SU-DHL-6 (cell line): ENCODE data around the gene TTC6.

Source experiments
- H2AFZ ChIP-seq: fragments of 200-600 bp; sonication (generic); 2 replicates; pipeline ENCODE4 v1.6.1; 2014; ENCODE audit warnings: low read depth, mild to moderate bottlenecking, moderate library complexity, mixed read lengths, antibody characterized with exemption, low read length; ENCODE audit not compliant: severe bottlenecking
- H3F3A ChIP-seq: fragments of 200-600 bp; shearing (Covaris generic); 2 replicates; pipeline ENCODE4 v1.6.0; 2016; ENCODE audit warnings: antibody characterized with exemption, mild to moderate bottlenecking; ENCODE audit not compliant: insufficient read depth
- H3K27ac ChIP-seq: fragments of 200-600 bp; sonication (generic); 2 replicates; pipeline ENCODE4 v1.5.1; 2016; ENCODE audit warnings: low read depth, mild to moderate bottlenecking, low read length, moderate library complexity, mixed read lengths
- H3K27me3 ChIP-seq: fragments of 200-600 bp; sonication (generic), shearing (Covaris generic); 2 replicates; pipeline ENCODE4 v1.6.0; 2014; ENCODE audit warnings: mild to moderate bottlenecking, low read length
- H3K36me3 ChIP-seq: fragments of 200-600 bp; sonication (generic); 2 replicates; pipeline ENCODE4 v1.6.1; 2014; ENCODE audit warnings: mild to moderate bottlenecking, low read length, mixed read lengths
- H3K4me2 ChIP-seq: fragments of 300-600, 200-600 bp; shearing (Covaris generic), sonication (generic); 2 replicates; pipeline ENCODE4 v1.6.0; 2014; ENCODE audit warnings: low read length, low read depth, mild to moderate bottlenecking; ENCODE audit not compliant: poor library complexity, severe bottlenecking
- H3K4me3 ChIP-seq: fragments of 200-600 bp; sonication (generic); 2 replicates; pipeline ENCODE4 v1.5.1; 2014; ENCODE audit warnings: antibody characterized with exemption, low read length, mild to moderate bottlenecking, mixed read lengths; ENCODE audit not compliant: insufficient read depth, poor library complexity, severe bottlenecking
- H3K79me2 ChIP-seq: fragments of 200-600 bp; sonication (generic); 2 replicates; pipeline ENCODE4 v1.6.1; 2014; ENCODE audit warnings: mild to moderate bottlenecking, low read length, moderate library complexity; ENCODE audit not compliant: insufficient read depth
- H3K9ac ChIP-seq: fragments of 200-600 bp; sonication (generic); 2 replicates; pipeline ENCODE4 v1.7.0; 2014; ENCODE audit warnings: mild to moderate bottlenecking, low read length
- H3K9me2 ChIP-seq: fragments of 200-600 bp; sonication (generic); replicated peaks from 2 replicates; pipeline ENCODE4 v1.6.1; 2014; ENCODE audit warnings: low read length; ENCODE audit not compliant: insufficient read depth
- H3K9me3 ChIP-seq: fragments of 200-600 bp; sonication (generic); 2 replicates; pipeline ENCODE4 v1.6.1; 2014; ENCODE audit warnings: low read length, mixed read lengths; ENCODE audit not compliant: insufficient read depth
- H4K20me1 ChIP-seq: fragments of 200-600 bp; sonication (generic); 2 replicates; pipeline ENCODE4 v1.6.1; 2014; ENCODE audit warnings: low read depth, mild to moderate bottlenecking, antibody characterized with exemption, low read length, moderate library complexity, mixed read lengths
- EZH2phosphoT487 ChIP-seq: fragments of 200-600 bp; sonication (generic), shearing (Covaris generic); conservative IDR thresholded peaks from 2 replicates; pipeline ENCODE4 v1.6.1; 2018; ENCODE audit warnings: mild to moderate bottlenecking, antibody characterized with exemption, low read length, moderate library complexity, mixed read lengths
- TF ChIP-seq, protein P1 (sequence below): fragments of 200-600 bp; sonication (generic); IDR thresholded peaks from one replicate; pipeline ENCODE4 v1.5.1; 2017; ENCODE audit warnings: antibody characterized with exemption, mild to moderate bottlenecking, low read length, moderate library complexity; ENCODE audit not compliant: insufficient read depth, poor library complexity, severe bottlenecking

Gene TTC6

DNA sequence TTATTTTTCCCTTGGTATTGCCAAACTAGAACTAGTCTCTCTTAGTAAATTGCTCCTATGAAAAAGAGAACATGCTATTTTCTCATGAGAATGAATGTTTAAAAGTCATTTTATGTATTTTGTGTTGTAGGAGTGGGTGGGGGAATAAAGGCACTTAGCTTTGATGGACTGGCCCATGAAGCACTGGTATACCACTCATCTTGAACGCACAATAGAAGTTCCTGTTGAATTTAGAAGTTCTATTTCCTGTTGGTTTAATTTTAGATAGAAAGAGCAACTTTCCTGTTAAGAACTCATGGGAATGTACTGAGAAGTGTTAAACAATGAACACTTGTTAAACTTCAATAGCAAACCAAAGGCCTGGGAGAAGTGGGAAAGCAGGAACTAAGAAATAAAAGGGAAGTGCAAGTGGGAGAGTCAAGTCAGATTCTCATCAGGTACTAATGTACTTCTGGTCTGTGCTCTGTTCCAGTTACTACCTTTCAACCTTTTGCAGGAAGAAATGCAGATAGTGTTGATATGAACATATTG, 23.1 kb downstream of the TTC6 start:
- no peak overlapping the region for H2AFZ ChIP-seq
- 0 out of 2 replicates have a peak, but pooled peaks cover 12% of the 10 kb centered on the region for H3K9me3 ChIP-seq
- no peak overlapping the region for H3K27ac ChIP-seq
- no peak overlapping the region for H3K9ac ChIP-seq
- H3K9me2 ChIP-seq = no peaks in the 10 kb centered on the region
- no peaks in the 10 kb centered on the region for H3K36me3 ChIP-seq
- no peak for TF ChIP-seq EZH2phosphoT487
- H3F3A ChIP-seq = no peaks in the 10 kb centered on the region
- no peaks in the 10 kb centered on the region for H3K79me2 ChIP-seq
- H4K20me1 ChIP-seq = no peaks in the 10 kb centered on the region
- H3K27me3 ChIP-seq = no peaks in the 10 kb centered on the region
- no peak overlapping the region for H3K4me2 ChIP-seq
- H3K4me3 ChIP-seq = no peak overlapping the region

DNA sequence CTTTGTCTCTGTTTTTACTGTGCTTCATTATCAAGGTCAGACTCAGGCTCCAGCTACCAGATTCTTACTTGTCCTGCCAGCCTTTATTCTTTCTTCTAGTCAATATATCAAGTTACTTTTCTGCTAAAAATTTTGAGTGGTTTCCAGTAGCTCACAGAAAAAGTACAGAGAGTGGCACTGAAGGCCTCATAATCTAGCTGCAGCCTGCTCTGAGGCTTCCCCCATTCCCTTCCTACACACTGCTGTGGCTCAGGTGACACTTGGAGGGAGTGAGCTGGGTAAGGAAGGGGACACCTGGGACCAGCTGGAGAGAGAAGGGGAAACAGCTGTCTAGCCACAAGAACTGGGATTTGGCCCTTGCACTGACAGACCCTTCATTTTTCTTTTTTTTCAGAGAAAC, 25.4 kb downstream of the TTC6 start:
- 0 out of 2 replicates have a peak, but pooled peaks cover 6% of the 10 kb centered on the region for H3K9me3 ChIP-seq
- H3K4me3 ChIP-seq = no peak overlapping the region
- no peak overlapping the region for H2AFZ ChIP-seq
- no peaks in the 10 kb centered on the region for H3K36me3 ChIP-seq
- no peaks in the 10 kb centered on the region for H3K9me2 ChIP-seq
- no peak for TF ChIP-seq EZH2phosphoT487
- TF ChIP-seq, protein P1, sequence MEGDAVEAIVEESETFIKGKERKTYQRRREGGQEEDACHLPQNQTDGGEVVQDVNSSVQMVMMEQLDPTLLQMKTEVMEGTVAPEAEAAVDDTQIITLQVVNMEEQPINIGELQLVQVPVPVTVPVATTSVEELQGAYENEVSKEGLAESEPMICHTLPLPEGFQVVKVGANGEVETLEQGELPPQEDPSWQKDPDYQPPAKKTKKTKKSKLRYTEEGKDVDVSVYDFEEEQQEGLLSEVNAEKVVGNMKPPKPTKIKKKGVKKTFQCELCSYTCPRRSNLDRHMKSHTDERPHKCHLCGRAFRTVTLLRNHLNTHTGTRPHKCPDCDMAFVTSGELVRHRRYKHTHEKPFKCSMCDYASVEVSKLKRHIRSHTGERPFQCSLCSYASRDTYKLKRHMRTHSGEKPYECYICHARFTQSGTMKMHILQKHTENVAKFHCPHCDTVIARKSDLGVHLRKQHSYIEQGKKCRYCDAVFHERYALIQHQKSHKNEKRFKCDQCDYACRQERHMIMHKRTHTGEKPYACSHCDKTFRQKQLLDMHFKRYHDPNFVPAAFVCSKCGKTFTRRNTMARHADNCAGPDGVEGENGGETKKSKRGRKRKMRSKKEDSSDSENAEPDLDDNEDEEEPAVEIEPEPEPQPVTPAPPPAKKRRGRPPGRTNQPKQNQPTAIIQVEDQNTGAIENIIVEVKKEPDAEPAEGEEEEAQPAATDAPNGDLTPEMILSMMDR = no peak
- no peak overlapping the region for H3K27ac ChIP-seq
- no peak overlapping the region for H3K4me2 ChIP-seq
- H3K27me3 ChIP-seq = no peaks in the 10 kb centered on the region
- H3K79me2 ChIP-seq = no peaks in the 10 kb centered on the region
- H3K9ac ChIP-seq = no peak overlapping the region
- H3F3A ChIP-seq = no peaks in the 10 kb centered on the region
- H4K20me1 ChIP-seq = no peaks in the 10 kb centered on the region

DNA sequence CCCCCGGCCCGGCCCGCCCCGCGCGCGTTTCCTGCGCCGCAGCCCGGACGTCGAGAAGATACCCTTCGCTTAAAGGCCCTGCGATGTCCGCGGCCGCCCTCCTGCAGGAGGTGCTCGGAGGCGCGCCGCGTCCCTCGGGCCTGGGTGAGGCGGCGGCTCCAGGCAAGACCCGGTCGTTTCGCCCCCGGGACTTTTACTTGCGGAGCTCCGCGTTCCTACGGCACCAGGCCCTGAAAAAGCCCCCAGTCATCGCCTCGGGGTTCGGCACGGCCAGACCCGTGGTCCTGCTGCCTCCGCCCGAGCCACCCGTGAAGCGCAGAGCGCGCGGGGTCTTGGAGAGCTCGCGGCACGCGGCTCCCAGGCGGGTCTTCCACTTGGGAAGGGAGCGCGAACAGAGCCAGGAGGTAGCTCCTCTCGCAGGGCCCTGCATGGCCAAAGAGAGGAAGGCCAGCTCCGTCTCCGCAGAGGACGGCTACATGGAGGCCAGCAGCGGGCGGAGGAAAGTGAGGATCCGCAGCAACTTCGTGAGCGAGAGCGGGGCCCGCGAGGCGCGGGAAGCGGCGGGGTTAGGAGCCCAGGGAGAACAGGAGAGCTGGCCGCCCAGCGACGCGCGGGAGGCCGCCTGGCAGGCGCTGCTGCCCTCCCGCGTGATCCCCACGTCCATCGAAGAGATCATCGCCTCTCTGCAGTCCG, 26.9 kb downstream of the TTC6 start:
- Histone ChIP-seq H3K4me3 (no peak overlapping the region), H3K27me3 (no peaks in the 10 kb centered on the region), H2AFZ (no peak overlapping the region), H3K4me2 (no peak overlapping the region), H3K79me2 (no peaks in the 10 kb centered on the region), H3K36me3 (no peaks in the 10 kb centered on the region), H3K9ac (no peak overlapping the region), H3K27ac (no peak overlapping the region), H4K20me1 (no peaks in the 10 kb centered on the region), H3K9me2 (no peaks in the 10 kb centered on the region), H3K9me3 (no peaks in the 10 kb centered on the region), H3F3A (no peaks in the 10 kb centered on the region)
- TF ChIP-seq EZH2phosphoT487 = no peak
- TF ChIP-seq, protein P1 = no peak

DNA sequence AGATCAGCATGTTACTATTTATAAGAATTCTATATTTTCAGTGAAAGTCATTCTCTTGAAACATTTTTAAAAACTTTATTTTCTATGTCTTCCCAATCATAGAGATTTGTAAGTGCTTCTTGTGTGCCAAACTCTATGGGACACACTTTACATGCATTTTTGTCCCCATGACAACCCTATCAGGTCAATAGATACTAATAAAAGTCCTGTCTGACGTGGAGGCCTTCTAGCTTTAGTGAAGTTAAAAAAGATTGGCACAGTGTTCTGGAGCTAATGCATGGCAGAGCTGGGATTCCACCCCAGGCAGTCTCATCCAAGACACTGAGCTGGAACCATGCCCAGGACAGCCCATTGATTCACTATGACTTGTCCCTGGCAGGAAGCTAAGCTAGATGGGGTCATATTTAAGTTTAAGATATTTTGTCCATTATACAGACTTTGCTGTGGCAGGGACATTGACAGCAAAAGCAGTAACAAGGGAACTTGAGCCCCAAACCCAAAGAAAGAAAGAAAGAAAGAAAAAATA, 28.1 kb downstream of the TTC6 start:
- Histone ChIP-seq H3K79me2 (no peaks in the 10 kb centered on the region), H3K9ac (no peak overlapping the region), H3K36me3 (no peaks in the 10 kb centered on the region), H3K4me3 (no peak overlapping the region), H4K20me1 (no peaks in the 10 kb centered on the region), H3K9me2 (no peaks in the 10 kb centered on the region), H3K4me2 (no peak overlapping the region), H3K27me3 (no peaks in the 10 kb centered on the region), H2AFZ (no peak overlapping the region), H3K27ac (no peak overlapping the region), H3F3A (no peaks in the 10 kb centered on the region), H3K9me3 (no peaks in the 10 kb centered on the region)
- no peak for TF ChIP-seq EZH2phosphoT487
- TF ChIP-seq, protein P1 = no peak
